OCI-LY3 (cell line): ENCODE data around the gene BCL11B.

ENCODE experiments used
- H2AFZ ChIP-seq: fragments of 200-600, 300-600 bp; shearing (Covaris generic); 2 replicates; pipeline ENCODE4 v1.6.0; 2014; ENCODE audit warnings: antibody characterized with exemption, low read depth, low read length
- H3K27ac ChIP-seq: fragments of 200-600, 300-600 bp; sonication (generic); 2 replicates; pipeline ENCODE4 v1.5.1; 2014; ENCODE audit warnings: mild to moderate bottlenecking, low read length, moderate library complexity, mixed read lengths
- H3K27me3 ChIP-seq: fragments of 200-600, 300-600 bp; sonication (generic); 2 replicates; pipeline ENCODE4 v1.6.1; 2014; ENCODE audit warnings: low read depth, low read length, mixed read lengths
- H3K36me3 ChIP-seq: fragments of 200-600, 300-600 bp; sonication (generic); replicated peaks from 2 replicates; pipeline ENCODE3; 2014; ENCODE audit warnings: low read depth, low read length, mixed read lengths
- H3K4me1 ChIP-seq: fragments of 300-600, 200-600 bp; sonication (generic); 2 replicates; pipeline ENCODE4 v1.6.1; 2014; ENCODE audit warnings: low read length, mixed read lengths
- H3K4me2 ChIP-seq: fragments of 200-600, 300-600 bp; sonication (generic); 2 replicates; pipeline ENCODE4 v1.6.1; 2014; ENCODE audit warnings: low read length, mixed read lengths
- H3K4me3 ChIP-seq: fragments of 300-600, 200-600 bp; sonication (generic); 2 replicates; pipeline ENCODE4 v1.5.1; 2014; ENCODE audit warnings: antibody characterized with exemption, mild to moderate bottlenecking, low read length, moderate library complexity
- H3K79me2 ChIP-seq: fragments of 300-600, 200-600 bp; shearing (Covaris generic); 2 replicates; pipeline ENCODE4 v1.6.1; 2014; ENCODE audit warnings: mild to moderate bottlenecking, low read length, mixed read lengths
- H3K9ac ChIP-seq: fragments of 300-600, 200-600 bp; shearing (Covaris generic); 2 replicates; pipeline ENCODE4 v1.6.0; 2014; ENCODE audit warnings: mild to moderate bottlenecking, low read length, moderate library complexity
- H3K9me3 ChIP-seq: fragments of 200-600, 300-600 bp; shearing (Covaris generic); 2 replicates; pipeline ENCODE4 v1.6.1; 2014; ENCODE audit warnings: low read length, mixed read lengths; ENCODE audit not compliant: insufficient read depth
- H4K20me1 ChIP-seq: fragments of 200-600, 300-600 bp; sonication (generic); 2 replicates; pipeline ENCODE4 v1.6.1; 2016; ENCODE audit warnings: low read length, mixed read lengths; ENCODE audit not compliant: insufficient read depth
- EZH2phosphoT487 ChIP-seq: fragments of 200-600 bp; shearing (Covaris generic); IDR thresholded peaks from 2 replicates; pipeline ENCODE4 v1.6.1; 2018; ENCODE audit warnings: antibody characterized with exemption, mixed run types, low read depth
- TF ChIP-seq, protein P1 (sequence below): fragments of 200-600, 300-600 bp; sonication (generic); IDR thresholded peaks from 2 replicates; pipeline ENCODE4 v1.5.1; 2014; ENCODE audit warnings: antibody characterized with exemption, low read length, low read depth

The BCL11B gene

DNA sequence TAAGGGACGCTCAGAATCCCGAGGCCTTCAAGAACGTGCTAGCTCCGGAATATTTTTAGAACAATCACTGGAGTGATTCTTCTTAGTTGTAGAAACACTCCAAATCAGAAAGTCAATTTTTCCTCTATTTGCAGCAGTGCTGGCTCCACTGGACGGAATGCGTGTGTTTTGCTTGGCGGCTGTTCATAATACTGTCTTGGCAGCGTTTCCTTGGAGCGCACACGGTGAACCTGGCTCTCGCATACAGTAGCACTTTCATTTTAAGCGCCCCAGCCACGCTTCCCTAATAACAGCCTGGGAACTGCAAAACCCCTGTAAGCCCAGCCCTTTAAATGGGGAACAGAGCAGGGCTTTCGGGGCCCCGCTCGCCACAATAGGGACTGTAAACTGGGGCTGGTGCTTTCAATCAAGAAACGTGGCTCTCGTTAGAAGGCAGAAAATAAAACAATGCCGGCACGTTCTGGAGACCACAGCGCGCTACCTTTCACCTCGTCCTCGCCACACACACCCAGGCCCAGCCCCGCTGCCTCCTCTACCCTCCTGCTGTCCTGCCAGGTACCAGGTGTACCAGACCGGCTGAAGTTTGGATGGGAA lies 79.9 kb downstream of the BCL11B start:
- Histone ChIP-seq H3K79me2 (no peaks in the 10 kb centered on the region), H3K4me2 (no peak overlapping the region), H3K4me1 (no peaks in the 10 kb centered on the region), H3K27me3 (no peaks in the 10 kb centered on the region), H3K9ac (no peak overlapping the region), H3K36me3 (no peaks in the 10 kb centered on the region), H3K27ac (no peak overlapping the region), H2AFZ (no peak overlapping the region), H4K20me1 (no peaks in the 10 kb centered on the region), H3K4me3 (no peak overlapping the region), H3K9me3 (no peaks in the 10 kb centered on the region)
- no peak for TF ChIP-seq EZH2phosphoT487
- TF ChIP-seq, protein P1, sequence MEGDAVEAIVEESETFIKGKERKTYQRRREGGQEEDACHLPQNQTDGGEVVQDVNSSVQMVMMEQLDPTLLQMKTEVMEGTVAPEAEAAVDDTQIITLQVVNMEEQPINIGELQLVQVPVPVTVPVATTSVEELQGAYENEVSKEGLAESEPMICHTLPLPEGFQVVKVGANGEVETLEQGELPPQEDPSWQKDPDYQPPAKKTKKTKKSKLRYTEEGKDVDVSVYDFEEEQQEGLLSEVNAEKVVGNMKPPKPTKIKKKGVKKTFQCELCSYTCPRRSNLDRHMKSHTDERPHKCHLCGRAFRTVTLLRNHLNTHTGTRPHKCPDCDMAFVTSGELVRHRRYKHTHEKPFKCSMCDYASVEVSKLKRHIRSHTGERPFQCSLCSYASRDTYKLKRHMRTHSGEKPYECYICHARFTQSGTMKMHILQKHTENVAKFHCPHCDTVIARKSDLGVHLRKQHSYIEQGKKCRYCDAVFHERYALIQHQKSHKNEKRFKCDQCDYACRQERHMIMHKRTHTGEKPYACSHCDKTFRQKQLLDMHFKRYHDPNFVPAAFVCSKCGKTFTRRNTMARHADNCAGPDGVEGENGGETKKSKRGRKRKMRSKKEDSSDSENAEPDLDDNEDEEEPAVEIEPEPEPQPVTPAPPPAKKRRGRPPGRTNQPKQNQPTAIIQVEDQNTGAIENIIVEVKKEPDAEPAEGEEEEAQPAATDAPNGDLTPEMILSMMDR: no peak

DNA sequence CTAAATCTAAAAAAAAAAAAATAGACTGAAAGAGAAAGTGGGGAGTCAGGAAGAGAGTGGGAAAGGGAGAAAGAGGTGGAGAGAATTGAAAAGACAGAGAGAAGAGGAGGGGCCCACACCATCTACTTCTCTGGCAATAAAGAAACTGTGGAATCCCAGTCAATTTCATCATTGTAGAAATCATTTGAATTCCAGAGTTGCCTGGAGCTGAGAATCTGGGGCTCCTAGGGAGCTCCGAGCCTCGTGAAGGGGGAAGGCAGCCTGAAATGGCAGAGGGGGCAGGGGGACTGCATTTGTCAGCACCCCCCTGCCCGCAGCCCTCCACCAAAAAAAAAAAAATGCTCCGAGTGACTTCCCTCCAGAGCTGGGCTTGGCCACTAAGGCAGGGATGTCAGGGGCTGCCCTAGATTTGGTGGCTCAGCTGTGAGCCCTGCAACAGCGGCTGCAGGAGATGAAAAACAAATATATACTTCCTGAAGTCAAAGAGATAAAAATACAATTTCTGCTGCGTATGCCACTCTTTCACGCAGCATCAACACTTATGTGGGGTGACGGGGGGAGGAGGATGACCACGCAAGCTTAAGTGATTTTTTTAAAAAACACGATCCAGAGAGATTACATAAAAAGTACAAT lies 80.5 kb downstream of the BCL11B start:
- Histone ChIP-seq H3K27me3 (no peaks in the 10 kb centered on the region), H4K20me1 (no peaks in the 10 kb centered on the region), H3K9ac (no peak overlapping the region), H3K36me3 (no peaks in the 10 kb centered on the region), H3K27ac (no peak overlapping the region), H2AFZ (no peak overlapping the region), H3K79me2 (no peaks in the 10 kb centered on the region), H3K9me3 (no peaks in the 10 kb centered on the region), H3K4me2 (no peak overlapping the region), H3K4me1 (no peaks in the 10 kb centered on the region), H3K4me3 (no peak overlapping the region)
- TF ChIP-seq, protein P1: no peak
- no peak for TF ChIP-seq EZH2phosphoT487

- Histone ChIP-seq H3K27me3 (no peaks in the 10 kb centered on the region), H3K4me1 (no peaks in the 10 kb centered on the region), H3K4me3 (no peak overlapping the region), H3K27ac (no peak overlapping the region), H2AFZ (no peak overlapping the region), H3K9me3 (no peaks in the 10 kb centered on the region), H3K79me2 (no peaks in the 10 kb centered on the region), H3K36me3 (no peaks in the 10 kb centered on the region), H3K9ac (no peak overlapping the region), H3K4me2 (no peak overlapping the region), H4K20me1 (no peaks in the 10 kb centered on the region)
- no peak for TF ChIP-seq EZH2phosphoT487
- TF ChIP-seq, protein P1: no peak
Measured at GRCh38 chr14:99190696-99191394, 81.2 kb downstream of the BCL11B start.

DNA sequence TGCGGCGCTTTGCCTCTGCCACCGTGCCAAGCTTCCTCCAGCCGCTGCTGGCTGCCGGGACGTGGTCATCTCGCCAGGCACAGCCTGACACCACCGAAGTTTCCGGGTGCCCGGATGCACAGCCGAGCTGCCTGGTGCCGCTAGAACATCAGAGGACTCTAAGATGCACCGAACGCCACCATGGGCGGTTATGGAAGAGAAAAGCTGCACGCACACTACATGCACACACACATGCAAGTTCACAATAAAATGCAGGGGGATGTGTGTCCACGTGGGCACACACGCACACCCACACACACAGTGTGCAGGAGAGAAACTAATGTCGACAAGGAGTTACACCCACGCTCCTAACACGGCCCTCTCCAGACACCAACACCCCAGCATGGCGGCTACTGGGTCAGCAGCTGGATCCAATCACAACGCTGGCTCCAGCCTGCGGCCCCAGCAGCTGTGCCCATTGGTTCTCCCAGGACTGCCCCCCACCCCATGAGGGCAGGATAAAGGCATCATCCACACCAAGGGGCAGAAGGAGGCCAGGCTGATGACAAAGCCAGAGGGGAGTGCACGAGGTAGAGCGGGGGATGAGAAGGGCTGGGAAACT lies 82.7 kb downstream of the BCL11B start:
- Histone ChIP-seq H3K4me3 (no peak overlapping the region), H3K27me3 (no peaks in the 10 kb centered on the region), H3K4me1 (no peaks in the 10 kb centered on the region), H3K9me3 (no peaks in the 10 kb centered on the region), H2AFZ (no peak overlapping the region), H3K27ac (no peak overlapping the region), H3K79me2 (no peaks in the 10 kb centered on the region), H3K36me3 (no peaks in the 10 kb centered on the region), H3K4me2 (no peak overlapping the region), H3K9ac (no peak overlapping the region), H4K20me1 (no peaks in the 10 kb centered on the region)
- TF ChIP-seq, protein P1: no peak
- no peak for TF ChIP-seq EZH2phosphoT487
